HPDE6-E6E7 (cell line): ENCODE results near the gene HUS1.
A peak's percentile ranks its signal among the peaks of the same experiment; 100 is the strongest.
"Not testable (repeated sequence)": the region's sequence is repeated elsewhere in the genome, so short reads cannot be mapped to it uniquely, and the experiment has no call there.

Source experiments
- DNase-seq: peaks from one replicate; pipeline ENCODE4 v3.0.0; 2011; ENCODE audit warnings: missing footprints; ENCODE audit errors: extremely low spot score

HUS1 gene

DNA sequence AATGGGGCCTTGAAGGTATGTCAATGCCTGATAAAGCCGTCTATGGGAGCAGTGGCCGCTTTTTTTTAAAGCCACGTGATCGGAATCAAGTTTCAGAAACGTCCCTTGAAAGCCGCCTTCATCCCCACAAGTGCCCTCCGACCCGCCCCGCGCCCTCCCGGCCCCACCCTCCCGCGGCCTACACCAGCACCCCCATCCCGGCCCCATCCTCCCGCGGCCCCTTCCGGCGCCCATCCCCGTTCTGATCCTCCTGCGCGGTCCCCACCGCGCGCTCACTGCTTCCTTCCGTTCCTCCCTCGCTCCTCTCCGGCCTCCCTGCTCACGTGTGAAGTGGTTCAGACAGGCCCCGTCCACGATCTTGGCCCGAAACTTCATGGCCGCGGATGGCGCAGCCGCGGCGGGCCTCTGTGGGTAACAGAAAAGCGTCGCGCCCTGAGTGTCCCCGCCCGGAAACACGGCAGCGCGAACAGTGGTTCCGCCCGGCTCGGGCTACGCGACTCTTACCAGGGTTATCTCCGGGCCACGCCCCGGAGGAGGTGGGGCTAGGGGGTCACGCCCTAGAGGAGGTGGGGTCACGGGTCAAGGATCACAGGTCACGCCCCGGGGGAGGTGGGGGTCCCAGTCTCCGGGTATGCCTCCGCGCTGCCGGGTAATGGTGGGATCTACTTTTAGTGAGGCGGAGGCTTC, at the start of gene HUS1:
Gene HUS1, minus strand, starts transcription at position 471 of the 687 bp plus-strand sequence. Its CDS starts 96 bp downstream, at position 375.
- DNase-seq = peak; percentile 79

DNA sequence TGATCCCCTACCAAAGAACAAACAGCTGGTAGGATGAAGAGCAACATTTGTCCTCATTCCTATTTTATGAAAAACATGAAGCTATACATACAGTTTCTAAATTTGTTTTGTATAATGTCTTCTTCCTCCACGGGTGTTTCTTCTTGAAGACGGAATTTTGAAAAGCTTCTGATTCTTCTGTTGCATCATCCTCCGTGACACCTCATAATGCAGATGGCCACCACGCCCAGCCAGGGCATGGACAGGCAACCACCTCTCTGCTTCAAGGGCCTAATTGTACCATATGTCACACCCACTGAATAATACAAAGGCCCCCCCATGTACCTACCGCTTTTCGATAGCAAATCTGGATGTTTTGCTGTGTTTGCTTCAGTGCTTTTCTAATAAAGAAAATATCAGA, 49.5 kb upstream of the HUS1 start, which contains the start of gene SUN3:
Gene SUN3, minus strand, starts transcription at position 170 of the 400 bp plus-strand sequence. Its CDS starts 169 bp downstream, at position 1.
- DNase-seq = no peak

DNA sequence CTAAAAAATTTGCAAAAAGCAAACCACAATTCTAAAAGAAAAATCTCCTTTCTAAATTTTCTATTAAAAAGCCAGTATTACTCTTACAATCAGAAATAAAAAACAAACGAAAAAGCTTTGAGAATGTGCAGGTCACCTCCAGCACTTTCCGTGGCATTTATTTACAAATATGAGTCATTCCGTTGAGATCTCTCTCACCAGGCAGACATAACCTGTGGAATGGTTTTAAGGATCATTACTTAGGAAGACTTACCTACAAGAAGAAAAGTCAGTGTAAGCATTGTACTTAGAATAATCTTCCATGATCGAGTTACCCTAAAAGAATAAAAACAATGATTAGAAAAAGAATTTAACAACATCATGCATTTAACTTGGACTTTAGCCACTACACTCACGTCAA, 46.2 kb upstream of the HUS1 start:
- DNase-seq = no peak

DNA sequence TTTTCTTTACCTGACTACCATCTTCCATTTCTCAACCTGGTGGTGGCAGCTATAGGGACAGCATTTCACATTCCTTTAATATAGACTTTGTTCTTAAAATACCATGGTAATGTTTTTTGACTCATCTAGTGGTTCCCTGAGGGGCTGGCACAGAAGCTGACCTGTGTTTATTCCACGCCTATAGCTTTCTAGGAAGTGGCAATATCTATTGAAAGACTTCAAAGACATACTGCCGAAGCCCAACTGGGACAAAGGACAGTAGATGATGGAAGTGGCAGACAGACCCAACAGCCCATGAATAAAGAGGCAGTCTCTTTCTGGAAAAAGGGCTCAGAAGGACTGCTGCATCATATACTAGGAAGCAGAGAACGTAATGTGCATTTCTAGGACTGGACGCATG, 38.3 kb upstream of the HUS1 start:
- DNase-seq = no peak

DNA sequence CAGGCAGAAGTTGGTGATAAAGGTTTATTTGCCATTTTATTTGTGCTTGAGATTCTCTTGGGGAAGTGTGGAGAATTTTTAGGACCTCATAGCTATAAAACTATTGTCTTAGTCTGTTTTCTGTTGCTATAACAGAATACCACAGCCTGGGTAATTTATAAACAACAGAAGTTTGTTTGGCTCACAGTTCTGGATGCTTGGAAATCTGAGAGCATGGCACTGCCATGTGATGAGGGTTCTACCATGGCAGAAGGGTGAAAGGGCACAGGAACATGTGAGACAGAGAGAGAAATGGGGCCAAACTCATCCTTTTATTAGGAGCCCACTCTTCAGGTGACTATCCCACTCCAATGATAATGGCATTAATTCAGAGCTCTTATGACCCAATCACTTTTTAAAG, 37.2 kb upstream of the HUS1 start:
- DNase-seq = no peak

DNA sequence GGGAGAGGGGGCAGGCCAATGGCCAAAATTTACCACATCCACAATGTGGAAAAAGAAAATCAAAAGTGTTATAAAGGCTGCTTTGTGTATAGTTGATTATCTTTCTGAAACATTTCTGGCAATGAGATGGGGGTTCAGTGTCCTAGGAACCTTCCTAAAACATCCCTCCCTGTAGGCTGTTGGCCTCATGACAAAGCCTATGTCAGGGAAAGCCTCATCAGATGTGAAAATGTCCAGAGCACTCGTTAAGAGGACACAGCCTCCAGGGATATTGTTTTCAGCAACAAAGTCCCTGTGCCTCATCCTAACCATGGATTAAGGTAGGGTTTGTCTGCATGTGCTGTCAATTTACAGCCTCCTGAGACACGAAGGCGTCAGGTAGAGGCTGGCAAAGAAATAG, 32.5 kb upstream of the HUS1 start:
- DNase-seq = no peak

DNA sequence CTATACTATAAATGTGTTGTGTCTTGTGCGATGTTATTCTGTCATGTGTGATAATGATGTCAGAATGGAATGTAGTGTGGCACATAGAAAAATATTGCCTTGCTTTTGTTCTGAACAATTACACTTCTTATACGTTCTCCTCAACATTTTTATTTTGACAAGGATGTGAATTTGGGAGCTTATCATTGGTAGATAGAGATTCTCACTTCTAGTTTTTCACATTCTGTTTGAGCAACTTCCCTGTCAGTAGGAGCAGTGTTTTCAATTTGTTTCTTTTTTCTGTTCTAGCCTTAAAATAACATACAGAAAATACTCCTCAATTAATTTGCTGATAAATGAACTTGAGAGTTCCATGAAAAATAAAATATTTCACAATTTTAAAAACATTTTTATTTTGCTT, 31.9 kb upstream of the HUS1 start:
- no peak for DNase-seq

DNA sequence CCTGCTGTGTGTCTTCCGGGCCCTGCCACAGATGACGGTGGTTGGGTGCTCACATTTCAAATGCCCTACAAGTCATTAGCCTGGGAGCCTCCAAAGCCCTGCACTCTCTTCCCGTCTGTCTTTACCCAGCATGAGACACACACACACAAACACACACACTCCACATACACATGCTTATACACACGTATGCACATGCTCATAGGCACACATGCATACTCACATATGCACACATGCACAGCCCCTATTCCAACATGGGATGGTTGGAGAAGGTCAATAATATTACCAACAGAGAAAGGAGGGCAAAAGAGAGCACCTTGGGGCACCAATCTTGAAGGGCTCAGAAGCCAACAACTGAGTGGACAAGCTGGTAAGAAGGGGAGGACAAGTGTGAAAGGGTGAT, 30.5 kb upstream of the HUS1 start:
- no peak for DNase-seq

DNA sequence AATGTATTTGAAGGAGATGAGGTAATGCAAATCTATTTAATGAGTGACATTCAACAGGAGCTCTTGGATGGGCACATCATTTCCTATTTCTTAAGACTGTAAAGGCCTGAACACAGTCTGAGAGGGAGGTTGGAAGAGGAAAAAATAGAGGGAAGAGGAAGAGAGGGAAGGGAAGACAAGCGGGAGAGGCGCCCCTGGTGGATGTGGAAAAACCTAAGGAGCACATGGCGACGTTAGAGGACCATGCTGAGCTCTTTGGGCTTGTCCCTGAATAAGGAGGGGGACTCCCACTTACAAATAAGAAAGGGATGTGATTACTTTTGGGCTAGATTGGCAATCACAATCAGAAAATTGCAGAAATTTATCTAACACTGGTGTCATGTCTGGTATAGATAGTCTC, 29.8 kb upstream of the HUS1 start:
- no peak for DNase-seq

DNA sequence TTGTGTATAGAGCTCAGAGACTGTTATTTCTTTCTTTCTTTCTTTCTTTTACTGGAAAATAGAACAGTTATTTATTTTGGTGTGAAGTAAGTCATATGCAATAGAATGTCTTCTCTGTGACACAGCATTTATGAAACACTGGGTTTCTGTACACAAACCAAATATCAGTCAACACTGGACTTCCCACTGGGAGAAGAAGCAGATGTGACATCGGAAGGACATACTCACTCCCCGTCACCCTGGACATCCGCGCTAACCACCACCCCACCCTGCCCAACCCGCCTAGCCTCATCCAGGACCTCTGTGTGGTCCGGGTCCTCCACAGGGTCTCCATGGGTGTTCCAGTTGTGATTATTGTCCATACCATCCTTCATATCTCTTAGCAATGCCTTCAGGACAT, 27.5 kb upstream of the HUS1 start:
- DNase-seq = no peak

DNA sequence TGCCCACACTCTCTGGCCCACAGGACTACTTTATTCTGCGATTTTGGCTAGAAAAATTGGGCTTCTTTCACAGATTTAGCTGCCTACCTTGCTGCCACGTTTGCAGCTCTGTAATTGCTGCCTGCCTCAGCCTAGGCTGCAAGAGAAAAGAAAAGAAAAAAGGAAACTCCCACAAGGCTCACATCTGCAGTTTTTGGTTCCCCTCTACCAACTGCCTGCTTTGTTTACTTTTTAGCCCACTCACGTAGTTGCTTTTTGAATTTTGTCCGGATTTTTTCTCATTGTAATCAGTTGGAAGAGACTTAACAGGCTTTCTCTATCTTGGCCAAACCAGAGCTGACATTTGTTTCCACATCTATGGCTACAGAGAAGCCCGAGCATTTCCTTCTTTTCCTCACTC, 25.2 kb upstream of the HUS1 start:
- DNase-seq = no peak

DNA sequence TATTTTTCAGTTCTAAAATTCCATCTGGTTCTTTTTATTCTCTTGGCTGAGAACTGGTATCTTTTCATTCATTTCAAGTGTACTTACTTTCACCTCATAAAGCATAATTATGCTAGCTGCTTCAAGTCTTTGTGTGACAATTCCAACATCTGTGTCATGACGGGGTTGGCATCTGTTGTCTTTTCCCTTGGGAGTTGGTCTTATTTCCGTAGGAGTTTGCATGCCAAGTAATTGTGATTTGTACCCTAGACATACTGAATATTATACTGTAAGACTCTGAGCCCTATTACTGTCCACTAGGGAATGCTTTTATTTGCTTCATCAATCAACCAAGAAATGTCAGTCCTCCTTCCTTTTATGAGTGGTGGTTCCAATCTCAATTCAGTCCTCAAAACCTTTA, 24.6 kb upstream of the HUS1 start:
- DNase-seq = no peak

DNA sequence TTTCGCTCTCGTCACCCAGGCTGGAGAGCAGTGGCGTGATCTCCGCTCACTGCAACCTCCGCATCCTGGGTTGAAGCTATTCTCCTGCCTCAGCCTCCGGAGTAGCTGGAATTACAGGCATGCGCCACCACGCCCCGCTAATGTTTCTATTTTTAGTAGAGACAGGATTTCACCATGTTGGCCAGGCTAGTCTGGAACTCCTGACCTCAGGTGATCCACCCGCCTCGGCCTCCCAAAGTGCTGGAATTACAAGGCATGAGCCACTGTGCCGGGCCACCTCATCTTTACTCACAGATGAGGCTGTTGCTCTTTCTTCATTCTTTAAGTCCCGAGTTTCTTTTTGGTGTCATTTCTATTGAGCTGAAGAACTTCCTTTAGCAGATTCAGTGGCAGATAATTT, 20.7 kb upstream of the HUS1 start:
- DNase-seq = not testable (repeated sequence)

DNA sequence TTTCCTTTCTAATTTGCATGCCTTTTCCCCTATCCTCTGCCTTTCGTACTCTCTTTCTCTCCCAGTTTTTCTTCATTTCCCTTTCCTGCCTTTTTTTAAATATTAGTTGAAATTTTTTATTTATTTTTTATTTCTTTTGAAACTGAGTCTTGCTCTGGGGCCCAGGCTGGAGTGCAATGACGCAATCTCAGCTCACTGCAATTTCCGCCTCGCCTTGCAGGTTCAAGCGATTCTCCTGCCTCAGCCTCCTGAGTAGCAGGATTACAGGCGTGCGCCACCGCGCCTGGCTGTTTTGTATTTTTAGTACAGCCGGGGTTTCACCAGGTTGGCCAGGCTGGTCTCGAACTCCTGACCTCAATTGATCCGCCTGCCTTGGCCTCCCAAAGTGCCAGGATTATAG, 20.0 kb upstream of the HUS1 start:
- no peak for DNase-seq

DNA sequence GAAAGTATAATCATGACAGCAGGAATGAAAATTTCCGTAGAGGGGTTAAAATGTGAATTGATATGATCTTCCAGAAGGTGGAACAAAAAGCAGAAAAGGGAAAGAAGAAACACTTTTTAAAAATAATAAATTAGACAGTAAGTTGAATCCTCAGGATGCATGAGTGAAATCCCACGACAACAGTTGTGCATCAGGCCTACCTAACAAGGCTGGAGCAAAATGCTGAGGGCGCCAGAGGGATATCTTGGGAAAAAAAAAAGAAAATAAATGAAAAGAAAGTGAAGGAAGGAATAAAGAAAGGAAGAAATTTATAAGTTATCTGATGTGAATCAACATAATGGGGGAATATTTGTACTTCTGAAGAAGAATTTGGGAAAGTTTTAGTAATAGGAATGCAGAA, 13.0 kb upstream of the HUS1 start:
- DNase-seq = no peak

DNA sequence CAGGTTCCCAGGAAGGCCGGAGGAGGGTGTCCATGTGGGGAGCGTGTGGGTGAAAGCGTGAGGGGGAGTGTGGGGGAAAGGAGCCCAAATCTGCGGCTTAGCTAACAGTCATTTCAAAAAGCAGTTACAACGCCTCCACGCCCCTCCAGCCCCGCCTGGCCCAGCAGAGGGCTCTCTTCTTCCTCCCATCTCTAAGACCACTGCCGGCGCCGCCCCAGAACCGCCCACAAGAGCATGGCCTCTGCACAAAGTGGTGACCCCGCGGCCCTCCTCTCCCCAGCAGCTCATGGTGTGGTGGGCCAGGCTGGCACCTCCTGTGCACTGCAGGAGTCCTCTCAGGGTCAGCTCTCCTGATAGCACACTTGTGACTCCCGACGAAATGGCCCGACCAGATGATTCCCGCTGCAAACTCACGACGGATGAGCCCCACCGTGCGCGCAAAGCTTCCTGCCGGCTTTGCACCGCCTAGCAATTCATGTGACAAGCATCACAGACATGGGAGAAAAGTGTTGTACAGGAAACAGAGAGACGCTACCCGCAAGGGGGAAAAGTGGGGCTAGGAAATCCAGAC, 12.4 kb upstream of the HUS1 start:
- peak; percentile 73 for DNase-seq

DNA sequence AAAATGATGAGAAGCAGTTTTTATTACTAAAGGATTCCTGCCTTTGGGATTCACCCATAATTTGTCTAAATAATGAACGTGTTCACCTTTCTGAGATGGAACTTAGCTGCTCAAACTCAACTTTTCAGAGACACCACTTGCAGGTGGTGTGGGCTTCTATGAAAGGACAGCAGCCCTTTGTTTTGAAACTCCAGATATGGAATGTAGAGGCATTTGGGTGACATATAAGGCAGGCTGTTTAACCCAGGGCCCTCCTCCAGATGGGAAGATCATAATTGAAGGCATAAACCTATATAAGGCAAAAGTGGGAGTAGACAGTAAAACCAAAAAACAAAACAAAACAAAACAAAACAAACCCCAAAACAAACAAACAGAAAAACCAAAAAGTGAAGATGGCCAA, 11.9 kb upstream of the HUS1 start:
- DNase-seq = no peak

DNA sequence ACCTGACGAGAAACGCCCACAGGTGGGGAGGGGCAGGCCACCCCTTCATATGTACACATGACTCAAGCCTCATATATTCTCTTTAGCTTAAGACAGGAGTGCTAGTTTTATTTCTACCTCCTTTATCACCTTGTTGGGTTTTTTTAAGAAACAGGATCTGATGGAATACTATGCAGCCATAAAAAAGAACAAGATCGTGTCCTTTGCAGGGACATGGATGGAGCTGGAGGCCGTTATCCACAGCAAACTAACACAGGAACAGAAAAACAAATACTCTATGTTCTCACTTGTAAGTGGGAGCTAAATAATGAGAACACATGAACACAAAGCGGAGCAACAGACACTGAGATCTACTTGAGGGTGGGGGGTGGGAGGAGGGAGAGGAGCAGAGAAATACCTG, 11.2 kb upstream of the HUS1 start:
- no peak for DNase-seq

DNA sequence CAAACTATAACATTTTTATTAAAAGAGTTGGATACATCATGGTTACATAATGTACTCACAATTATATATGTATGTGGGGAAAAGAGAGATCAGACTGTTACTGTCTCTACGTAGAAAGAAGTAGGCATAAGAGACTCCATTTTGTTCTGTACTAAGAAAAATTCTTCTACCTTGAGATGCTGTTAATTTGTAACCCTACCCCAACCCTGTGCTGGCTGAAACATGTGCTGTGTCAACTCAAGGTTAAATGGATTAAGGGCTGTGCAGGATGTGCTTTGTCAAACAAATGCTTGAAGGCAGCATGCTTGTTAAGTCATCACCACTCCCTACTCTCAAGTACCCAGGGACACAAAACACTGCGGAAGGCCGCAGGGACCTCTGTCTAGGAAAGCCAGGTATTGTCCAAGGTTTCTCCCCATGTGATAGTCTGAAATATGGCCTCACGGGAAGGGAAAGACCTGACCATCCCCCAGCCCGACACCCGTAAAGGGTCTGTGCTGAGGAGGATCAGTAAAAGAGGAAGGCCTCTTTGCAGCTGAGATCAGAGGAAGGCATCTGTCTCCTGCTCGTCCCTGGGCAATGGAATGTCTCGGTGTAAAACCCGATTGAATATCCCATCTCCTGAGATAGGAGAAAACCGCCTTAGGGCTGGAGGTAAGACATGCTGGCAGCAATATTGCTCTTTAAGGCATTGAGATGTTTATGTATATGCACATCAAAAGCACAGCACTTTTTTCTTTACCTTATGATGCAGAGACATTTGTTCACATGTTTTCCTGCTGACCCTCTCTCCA, 10.4 kb upstream of the HUS1 start:
- not testable (repeated sequence) for DNase-seq

DNA sequence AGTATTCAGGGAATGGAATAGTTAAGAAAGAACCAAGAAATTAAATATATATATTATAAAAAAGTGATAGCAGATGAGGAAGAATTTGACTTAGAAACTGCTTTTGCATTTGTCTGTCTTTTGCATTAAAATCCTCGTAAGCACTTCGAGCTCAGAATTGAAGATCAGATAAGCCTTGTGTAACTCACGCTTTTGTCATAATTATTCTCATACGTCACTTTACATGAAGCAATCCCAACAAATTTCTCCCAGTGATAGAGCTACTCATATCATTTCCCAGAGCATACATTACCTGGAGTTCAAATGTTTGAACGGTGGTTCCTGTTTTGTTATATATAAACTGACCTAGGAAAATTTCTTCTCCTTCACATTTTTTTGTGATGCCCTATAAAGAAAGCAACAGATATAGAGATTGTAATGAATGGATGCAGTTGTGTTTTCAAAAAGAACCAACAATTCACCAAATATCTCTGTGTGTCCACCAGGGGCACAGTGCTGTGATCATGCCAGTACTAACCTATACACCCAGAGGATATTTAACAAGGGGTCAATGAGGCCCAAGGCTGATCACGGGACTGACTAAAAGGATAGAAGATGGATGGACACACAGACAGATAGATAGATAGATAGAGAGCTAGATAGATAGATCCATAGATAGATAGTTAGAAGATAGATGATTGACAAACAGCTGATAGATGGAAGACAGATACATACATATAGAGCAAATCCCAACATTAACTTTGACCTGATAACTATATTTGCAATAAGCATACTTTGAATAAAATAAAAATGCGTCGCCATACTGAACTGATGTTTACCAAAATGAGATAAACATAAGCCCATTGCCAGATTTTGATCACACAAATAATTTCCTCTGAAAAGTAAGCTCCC, 9.3 kb upstream of the HUS1 start:
- no peak for DNase-seq

DNA sequence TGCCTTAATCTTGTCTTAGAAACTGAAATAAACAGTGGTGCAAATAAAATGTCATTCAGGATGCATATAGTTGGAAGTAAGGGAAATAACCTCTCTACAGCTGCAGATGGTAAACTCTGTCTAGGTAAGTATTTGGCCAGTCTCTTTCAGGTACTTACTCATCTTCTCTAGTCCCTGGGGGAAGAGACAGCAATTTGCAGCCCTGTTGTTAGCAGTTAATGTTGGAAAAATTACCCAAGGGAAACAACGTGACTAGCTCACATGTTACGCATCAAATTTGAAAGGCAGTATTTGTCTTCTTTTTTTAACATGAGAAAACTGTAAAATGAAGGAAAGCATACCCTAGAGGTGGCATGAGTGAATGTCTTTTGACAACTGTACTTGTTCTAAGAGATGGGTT, 3.2 kb upstream of the HUS1 start:
- DNase-seq = no peak

DNA sequence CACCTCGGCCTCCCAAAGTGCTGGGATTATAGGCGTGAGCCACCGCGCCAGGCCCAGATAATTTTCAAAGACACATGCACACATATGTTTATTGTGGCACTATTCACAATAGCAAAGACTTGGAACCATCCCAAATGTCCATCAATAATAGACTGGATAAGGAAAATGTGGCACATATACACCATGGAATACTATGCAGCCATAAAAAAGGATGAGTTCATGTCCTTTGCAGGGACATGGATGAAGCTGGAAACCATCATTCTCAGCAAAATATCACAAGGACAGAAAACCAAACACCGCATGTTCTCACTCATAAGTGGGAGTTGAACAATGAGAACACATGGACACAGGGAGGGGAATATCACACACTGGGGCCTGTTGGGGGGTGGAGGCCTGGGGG, 1.2 kb upstream of the HUS1 start:
- DNase-seq = not testable (repeated sequence)
